Type B pancreatic cell (in vitro differentiated cells): ENCODE measurements around the gene CPE. TPM values are rescaled to one million over a fixed set of nuclear protein-coding genes. Genes with fewer than 3 reads are reported as not detected.

ENCODE experiments used
- DNase-seq: peaks from one replicate; pipeline ENCODE4 v3.0.0; 2021; ENCODE audit warnings: mixed read lengths; ENCODE audit not compliant: unreplicated experiment; ENCODE audit errors: extremely low spot score
- H3K27ac Mint-ChIP-seq: 2 replicates; pipeline ENCODE4 v1.8.0; 2021; ENCODE audit warnings: mild to moderate bottlenecking, mixed read lengths
- H3K27me3 Mint-ChIP-seq: 2 replicates; pipeline ENCODE4 v1.8.0; 2021; ENCODE audit warnings: mixed read lengths
- H3K36me3 Mint-ChIP-seq: 2 replicates; pipeline ENCODE4 v1.8.0; 2021; ENCODE audit warnings: mixed read lengths
- H3K4me1 Mint-ChIP-seq: one replicate; pipeline ENCODE4 v1.8.0; 2021; ENCODE audit warnings: mixed read lengths; ENCODE audit not compliant: unreplicated experiment
- H3K4me3 Mint-ChIP-seq: 2 replicates; pipeline ENCODE4 v1.8.0; 2021; ENCODE audit warnings: mild to moderate bottlenecking, mixed read lengths
- H3K9me3 Mint-ChIP-seq: 2 replicates; pipeline ENCODE4 v1.8.0; 2021; ENCODE audit warnings: mixed read lengths
- total RNA-seq: library from RNA; stranded (reverse); gene quantifications from 2 replicates; pipeline ENCODE4 v1.2.1, GENCODE V29; 2021; ENCODE audit warnings: low replicate concordance
- TF ChIP-seq, protein P1 (sequence below): fragments of 200-600 bp; sonication (generic); conservative IDR thresholded peaks from 2 replicates; pipeline ENCODE4 v1.5.0; 2021; ENCODE audit warnings: antibody characterized with exemption, mild to moderate bottlenecking

The CPE gene
- total RNA-seq, 1 donor from 2014 or later, result 149 TPM

DNA sequence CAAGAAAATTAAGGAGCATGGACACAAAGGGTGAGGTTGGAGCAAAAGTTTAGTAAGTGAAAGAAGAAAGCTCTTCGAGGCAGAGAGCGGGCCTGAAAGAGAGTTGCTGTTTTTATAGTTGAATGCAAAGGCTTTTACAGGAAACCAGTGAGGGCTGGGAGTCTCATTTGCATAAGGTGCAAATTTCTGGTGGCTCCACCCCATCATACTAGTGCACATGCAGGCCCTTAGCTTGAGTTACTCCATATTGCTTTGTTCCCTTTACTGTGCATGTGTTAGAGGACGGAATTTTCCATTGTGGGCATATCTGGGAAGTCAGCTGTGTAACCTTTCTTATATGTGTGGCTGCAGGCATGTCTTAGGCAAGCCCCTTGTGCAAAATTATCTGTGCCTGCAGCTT is 48.0 kb downstream of the CPE start:
- Mint-ChIP-seq H3K36me3 (no peaks in the 10 kb centered on the region), H3K9me3 (peaks cover 7% of the 10 kb centered on the region), H3K27me3 (no peaks in the 10 kb centered on the region), H3K4me3 (no peak overlapping the region), H3K4me1 (no peaks in the 10 kb centered on the region), H3K27ac (no peak overlapping the region)
- no peak for DNase-seq
- TF ChIP-seq, protein P1, sequence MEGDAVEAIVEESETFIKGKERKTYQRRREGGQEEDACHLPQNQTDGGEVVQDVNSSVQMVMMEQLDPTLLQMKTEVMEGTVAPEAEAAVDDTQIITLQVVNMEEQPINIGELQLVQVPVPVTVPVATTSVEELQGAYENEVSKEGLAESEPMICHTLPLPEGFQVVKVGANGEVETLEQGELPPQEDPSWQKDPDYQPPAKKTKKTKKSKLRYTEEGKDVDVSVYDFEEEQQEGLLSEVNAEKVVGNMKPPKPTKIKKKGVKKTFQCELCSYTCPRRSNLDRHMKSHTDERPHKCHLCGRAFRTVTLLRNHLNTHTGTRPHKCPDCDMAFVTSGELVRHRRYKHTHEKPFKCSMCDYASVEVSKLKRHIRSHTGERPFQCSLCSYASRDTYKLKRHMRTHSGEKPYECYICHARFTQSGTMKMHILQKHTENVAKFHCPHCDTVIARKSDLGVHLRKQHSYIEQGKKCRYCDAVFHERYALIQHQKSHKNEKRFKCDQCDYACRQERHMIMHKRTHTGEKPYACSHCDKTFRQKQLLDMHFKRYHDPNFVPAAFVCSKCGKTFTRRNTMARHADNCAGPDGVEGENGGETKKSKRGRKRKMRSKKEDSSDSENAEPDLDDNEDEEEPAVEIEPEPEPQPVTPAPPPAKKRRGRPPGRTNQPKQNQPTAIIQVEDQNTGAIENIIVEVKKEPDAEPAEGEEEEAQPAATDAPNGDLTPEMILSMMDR, result no peak

DNA sequence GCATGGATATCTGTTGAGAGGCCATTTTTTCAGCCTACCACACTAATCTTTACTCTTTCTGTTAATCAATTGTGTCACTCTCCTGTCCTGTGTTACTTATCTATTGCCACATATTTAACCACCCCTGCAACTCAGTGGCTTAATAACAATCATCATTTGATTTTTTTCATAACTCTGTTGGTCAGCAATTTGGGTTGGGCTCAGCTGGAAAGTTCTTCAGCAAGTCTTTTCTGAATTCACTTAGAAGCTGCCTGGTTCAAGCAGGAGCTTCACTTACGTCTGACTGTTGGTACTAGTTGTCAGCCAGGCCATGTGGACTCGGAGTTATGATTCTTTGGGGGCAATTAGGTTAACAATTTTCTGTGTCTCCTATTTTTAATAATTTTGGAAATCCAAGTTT is 50.1 kb downstream of the CPE start:
- Mint-ChIP-seq H3K4me1 (no peaks in the 10 kb centered on the region), H3K27ac (no peak overlapping the region), H3K9me3 (peaks cover 7% of the 10 kb centered on the region), H3K4me3 (no peak overlapping the region), H3K27me3 (no peaks in the 10 kb centered on the region), H3K36me3 (no peaks in the 10 kb centered on the region)
- TF ChIP-seq, protein P1, result no peak
- DNase-seq, result no peak

DNA sequence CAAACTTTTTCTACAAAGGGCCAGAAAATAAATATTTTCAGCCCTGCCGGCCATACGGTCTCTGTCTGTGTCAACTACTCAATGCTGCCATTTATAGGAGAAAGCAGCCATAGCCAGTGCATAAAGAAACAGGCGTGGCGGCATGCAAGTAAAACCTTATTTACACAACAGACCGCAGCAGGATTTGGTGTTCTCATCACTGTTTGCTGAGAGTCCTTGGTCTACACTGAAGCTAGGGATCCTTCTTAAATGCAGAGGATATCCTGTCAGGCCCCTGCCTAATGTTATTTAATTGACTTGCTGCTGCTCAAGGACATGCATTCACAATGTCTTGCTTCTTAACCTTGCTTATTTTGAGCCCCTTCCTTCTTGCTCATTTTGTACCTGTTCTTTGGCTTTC is 54.7 kb downstream of the CPE start:
- no peak overlapping the region for H3K27ac Mint-ChIP-seq
- no peak overlapping the region for H3K4me3 Mint-ChIP-seq
- no peaks in the 10 kb centered on the region for H3K9me3 Mint-ChIP-seq
- no peaks in the 10 kb centered on the region for H3K4me1 Mint-ChIP-seq
- TF ChIP-seq, protein P1, result no peak
- no peaks in the 10 kb centered on the region for H3K36me3 Mint-ChIP-seq
- DNase-seq, result no peak
- no peaks in the 10 kb centered on the region for H3K27me3 Mint-ChIP-seq

DNA sequence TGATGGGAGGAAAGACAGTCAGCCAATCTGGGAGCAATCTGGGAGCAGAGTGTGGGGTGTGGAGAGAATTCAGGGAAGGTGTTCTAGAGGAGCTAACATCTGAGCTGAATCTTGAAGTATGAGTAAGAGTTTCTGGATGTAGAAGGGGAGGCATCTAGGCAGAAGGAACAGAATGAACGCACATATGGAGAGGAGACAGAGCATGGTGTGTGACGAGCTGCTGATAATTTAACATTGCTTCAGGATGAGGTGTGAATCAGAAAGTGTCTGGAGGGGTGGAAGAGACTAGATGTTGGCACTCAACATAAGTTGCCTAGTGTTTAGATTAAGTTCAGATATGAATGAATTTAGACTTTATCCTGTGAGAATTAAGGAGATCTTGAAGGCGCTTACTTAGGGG is 58.9 kb downstream of the CPE start:
- DNase-seq, result no peak
- no peaks in the 10 kb centered on the region for H3K9me3 Mint-ChIP-seq

DNA sequence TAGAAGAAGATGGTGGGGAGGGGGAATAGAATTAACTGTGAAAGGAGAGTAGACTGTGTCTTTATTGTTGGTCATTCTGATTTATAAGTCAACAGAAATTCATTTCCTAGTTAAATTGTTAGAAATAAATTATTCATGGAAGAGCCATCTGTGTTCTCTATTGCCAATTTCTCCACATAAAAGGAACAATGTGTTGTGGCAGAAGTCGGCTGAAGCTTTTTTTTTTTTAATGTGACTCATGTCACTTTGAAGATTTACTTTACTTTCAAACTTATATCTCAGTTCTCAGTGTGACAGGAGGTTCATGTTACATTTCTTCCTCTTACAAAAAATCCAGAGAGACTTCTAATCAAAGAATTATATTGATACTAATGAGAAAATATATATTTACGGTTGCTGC is 60.5 kb downstream of the CPE start:
- Mint-ChIP-seq H3K9me3 (no peaks in the 10 kb centered on the region), H3K27ac (no peak overlapping the region)

More for the DNA sequence above, 58.9 kb downstream of the CPE start:
- Mint-ChIP-seq H3K4me1 (peaks cover 14% of the 10 kb centered on the region), H3K36me3 (no peaks in the 10 kb centered on the region), H3K4me3 (no peak overlapping the region), H3K27me3 (peaks cover 5% of the 10 kb centered on the region), H3K27ac (no peak overlapping the region)
- TF ChIP-seq, protein P1, result no peak

More for the DNA sequence above, 60.5 kb downstream of the CPE start:
- H3K36me3 Mint-ChIP-seq, result no peaks in the 10 kb centered on the region
- DNase-seq, result no peak
- peaks cover 5% of the 10 kb centered on the region for H3K27me3 Mint-ChIP-seq
- TF ChIP-seq, protein P1, result no peak
- H3K4me1 Mint-ChIP-seq, result peaks cover 19% of the 10 kb centered on the region
- no peak overlapping the region for H3K4me3 Mint-ChIP-seq
